ENCODE measurements around the gene KIN. TPM values are rescaled to one million over a fixed set of nuclear protein-coding genes. Genes with fewer than 3 reads are reported as not detected.

The KIN gene
- total RNA-seq (10 to 100 TPM in 2 of 5 donors, 1 to 10 TPM in 3; 4.1 to 51.9 (median 8.1) TPM), polyA plus RNA-seq (10 to 100 TPM in 2 of 3 donors, 1 to 10 TPM in 1; 8.5 to 16.8 (median 12.5) TPM)
- long read RNA-seq, donor 1, full-length matches to known transcripts: 1 of 1 reads
- long read RNA-seq, donor 1, partial matches to known transcripts: 0 of 1 reads
- long read RNA-seq, donor 1, other reads (novel, unspliced or antisense): 0 of 1 reads
- long read RNA-seq, donor 2, full-length matches to known transcripts: 1 of 1 reads
- long read RNA-seq, donor 2, partial matches to known transcripts: 0 of 1 reads
- long read RNA-seq, donor 2, other reads (novel, unspliced or antisense): 0 of 1 reads
- long read RNA-seq, donor 3, full-length matches to known transcripts: 1 of 1 reads
- long read RNA-seq, donor 3, partial matches to known transcripts: 0 of 1 reads
- long read RNA-seq, donor 3, other reads (novel, unspliced or antisense): 0 of 1 reads
- long read RNA-seq, donor 4, full-length matches to known transcripts: 1 of 1 reads
- long read RNA-seq, donor 4, partial matches to known transcripts: 0 of 1 reads
- long read RNA-seq, donor 4, other reads (novel, unspliced or antisense): 0 of 1 reads
- long read RNA-seq, donor 5, full-length matches to known transcripts: 1 of 456 reads
- long read RNA-seq, donor 5, partial matches to known transcripts: 413 of 456 reads
- long read RNA-seq, donor 5, other reads (novel, unspliced or antisense): 42 of 456 reads
- long read RNA-seq, donor 6, full-length matches to known transcripts: 4 of 9 reads
- long read RNA-seq, donor 6, partial matches to known transcripts: 5 of 9 reads
- long read RNA-seq, donor 6, other reads (novel, unspliced or antisense): 0 of 9 reads
- long read RNA-seq, donor 7, full-length matches to known transcripts: 2 of 2 reads
- long read RNA-seq, donor 7, partial matches to known transcripts: 0 of 2 reads
- long read RNA-seq, donor 7, other reads (novel, unspliced or antisense): 0 of 2 reads
- long read RNA-seq, donor 8: 0 reads
- long read RNA-seq, donor 9, full-length matches to known transcripts: 1 of 1 reads
- long read RNA-seq, donor 9, partial matches to known transcripts: 0 of 1 reads
- long read RNA-seq, donor 9, other reads (novel, unspliced or antisense): 0 of 1 reads
- long read RNA-seq, donor 10, partial matches to known transcripts: 0 of 1 reads
- long read RNA-seq, donor 10, other reads (novel, unspliced or antisense): 0 of 1 reads

- Histone ChIP-seq H3K4me3 (peak within 1 kb of the TSS; percentile 79 to 97 (median 88)), H3K36me3 (peaks cover 0 to 12% (median 4%) of the 10 kb centered on the region in 4 donors), H3K27ac (peak within 1 kb of the TSS; percentile 77 to 94 (median 90)), H3K9me3 (no peaks in the 10 kb centered on the region), H3K4me1 (peaks cover 18 to 79% (median 69%) of the 10 kb centered on the region in 4 donors), H3K27me3 (no peaks in the 10 kb centered on the region)
- no peak for TF ChIP-seq CTCF (IDR thresholded peaks at IDR 0.05)
- no peak for TF ChIP-seq EP300 (IDR thresholded peaks at IDR 0.05)
- peak in 2 of 4 donors; percentile 46 to 85 for TF ChIP-seq POLR2A (IDR thresholded peaks at IDR 0.05)
- TF ChIP-seq POLR2AphosphoS5 (IDR thresholded peaks at IDR 0.05): peak; percentile 53 to 93 (median 88)
- 0 to 1% (median 0%) methylated on average over 36 to 59 of the region's 59 CpGs for WGBS, 5 donors
- peak; percentile 98 to 99 for DNase-seq
- intact Hi-C loops (cut with DNase I; ENCODE audit: low total_unique reads): no loop called here
These were observed at the start of gene KIN, which contains the start of gene ATP5F1C for GRCh38 chr10:7787857-7788638. Gene KIN, minus strand, starts transcription at chr10:7787993. Its CDS starts 60 bp downstream, at chr10:7787933. Gene ATP5F1C, plus strand, starts transcription at chr10:7788177. Its CDS starts 31 bp downstream, at chr10:7788208.

GRCh38 chr10:7836571-7836970 is 48.8 kb upstream of the KIN start:
- Histone ChIP-seq H3K9me3 (no peaks in the 10 kb centered on the region), H3K36me3 (peaks cover 0 to 29% (median 14%) of the 10 kb centered on the region in 4 donors), H3K27me3 (no peaks in the 10 kb centered on the region), H3K4me1 (no peaks in the 10 kb centered on the region), H3K4me3 (no peak overlapping the region), H3K27ac (no peak overlapping the region)
- DNase-seq: no peak
- 94 to 96% (median 96%) methylated on average over 2 of the region's 2 CpGs for WGBS, 5 donors
- intact Hi-C loops (cut with DNase I; ENCODE audit: low total_unique reads): no loop called here
- TF ChIP-seq CTCF (IDR thresholded peaks at IDR 0.05): no peak
- no peak for TF ChIP-seq EP300 (IDR thresholded peaks at IDR 0.05)

GRCh38 chr10:7834262-7834661 is 46.5 kb upstream of the KIN start:
- Histone ChIP-seq H3K4me3 (no peak overlapping the region), H3K27me3 (no peaks in the 10 kb centered on the region), H3K27ac (no peak overlapping the region), H3K4me1 (peaks cover 0 to 8% (median 3%) of the 10 kb centered on the region in 4 donors), H3K9me3 (no peaks in the 10 kb centered on the region), H3K36me3 (peaks cover 0 to 18% (median 7%) of the 10 kb centered on the region in 4 donors)
- DNase-seq: no peak
- TF ChIP-seq POLR2A (IDR thresholded peaks at IDR 0.05): no peak
- no peak for TF ChIP-seq POLR2AphosphoS5 (IDR thresholded peaks at IDR 0.05)
- TF ChIP-seq EP300 (IDR thresholded peaks at IDR 0.05): no peak
- TF ChIP-seq CTCF (IDR thresholded peaks at IDR 0.05): no peak
- WGBS, 5 donors: 80 to 92% (median 85%) methylated on average over 3 of the region's 3 CpGs
- intact Hi-C loops (cut with DNase I; ENCODE audit: low total_unique reads): no loop called here
